Liver (tissue), 9 donors: ENCODE measurements around the gene CDH13. TPM values are rescaled to one million over a fixed set of nuclear protein-coding genes. Genes with fewer than 3 reads are reported as not detected.

Experiments
- DNase-seq: peaks from one replicate; pipeline ENCODE4 v3.0.0-alpha.2; 2017; ENCODE audit warnings: low spot score
- H3K27ac ChIP-seq, 2 donors: one replicate each; pipeline ENCODE4 v1.7.0; 2013; ENCODE audit warnings: inconsistent platforms in 2 of 2, low read length in 2 of 2, control low read depth in 1 of 2, low read depth in 1 of 2, mild to moderate bottlenecking in 1 of 2
- H3K27me3 ChIP-seq, 4 donors: one replicate each; pipeline versions ENCODE4 v1.6.1 to v1.7.0; 2013; ENCODE audit warnings: low read length in 3 of 4, inconsistent platforms in 1 of 4, mild to moderate bottlenecking in 1 of 4, moderate library complexity in 1 of 4; ENCODE audit not compliant: control insufficient read depth in 4 of 4, insufficient read depth in 4 of 4
- H3K36me3 ChIP-seq, 4 donors: one replicate each; pipeline versions ENCODE4 v1.6.1 to v1.7.0; 2013; ENCODE audit warnings: low read length in 3 of 4, mild to moderate bottlenecking in 3 of 4, low read depth in 1 of 4, moderate library complexity in 1 of 4; ENCODE audit not compliant: control insufficient read depth in 4 of 4, insufficient read depth in 3 of 4
- H3K4me1 ChIP-seq, 4 donors: one replicate each; pipeline versions ENCODE4 v1.6.1 to v1.7.0; 2013; ENCODE audit warnings: low read length in 3 of 4, mild to moderate bottlenecking in 3 of 4, moderate library complexity in 1 of 4; ENCODE audit not compliant: control insufficient read depth in 4 of 4, insufficient read depth in 4 of 4
- H3K4me3 ChIP-seq, 3 donors: one replicate each; pipeline versions ENCODE4 v1.6.1 to v1.7.0; 2013; ENCODE audit warnings: low read length in 3 of 3, control low read depth in 1 of 3, low read depth in 1 of 3, mild to moderate bottlenecking in 1 of 3
- H3K9ac ChIP-seq, 2 donors: one replicate each; pipeline ENCODE4 v1.7.0; 2013; ENCODE audit warnings: low read length in 2 of 2, mild to moderate bottlenecking in 2 of 2, moderate library complexity in 2 of 2, control low read depth in 1 of 2, low read depth in 1 of 2
- H3K9me3 ChIP-seq, 4 donors: one replicate each; pipeline versions ENCODE4 v1.6.1 to v1.7.0; 2013; ENCODE audit warnings: low read length in 3 of 4; ENCODE audit not compliant: control insufficient read depth in 4 of 4
- ATF3 ChIP-seq: IDR thresholded peaks from 2 replicates; pipeline ENCODE4 v1.6.1; 2016; ENCODE audit warnings: antibody characterized with exemption
- CTCF ChIP-seq: fragments of 150-350 bp; IDR thresholded peaks from 2 replicates; pipeline ENCODE4 v1.5.1; 2017; ENCODE audit warnings: improper control_type of control experiment, low read depth, low read length; ENCODE audit not compliant: missing input control
- EGR1 ChIP-seq, 2 donors: IDR thresholded peaks; 2 replicates each; pipeline ENCODE4 v1.6.1; 2016 to 2018; ENCODE audit warnings: antibody characterized with exemption in 2 of 2, low read depth in 2 of 2
- FOXA1 ChIP-seq: IDR thresholded peaks from 2 replicates; pipeline ENCODE4 v1.6.1; 2016; ENCODE audit warnings: antibody characterized with exemption
- GABPA ChIP-seq, 2 donors: IDR thresholded peaks in 1 of 2; conservative IDR thresholded peaks in 1 of 2; 2 replicates each; pipeline ENCODE4 v1.6.1; 2016; ENCODE audit warnings: antibody characterized with exemption in 2 of 2, mild to moderate bottlenecking in 1 of 2, moderate library complexity in 1 of 2
- HNF4G ChIP-seq: IDR thresholded peaks from 2 replicates; pipeline ENCODE4 v1.6.1; 2016; ENCODE audit warnings: antibody characterized with exemption
- JUND ChIP-seq, 2 donors: IDR thresholded peaks; 2 replicates each; pipeline ENCODE4 v1.6.1; 2016; ENCODE audit warnings: antibody characterized with exemption in 2 of 2
- MAX ChIP-seq: IDR thresholded peaks from 2 replicates; pipeline ENCODE4 v1.6.1; 2016; ENCODE audit warnings: antibody characterized with exemption
- REST ChIP-seq: IDR thresholded peaks from 2 replicates; pipeline ENCODE4 v1.6.1; 2016; ENCODE audit warnings: antibody characterized with exemption, mild to moderate bottlenecking
- TAF1 ChIP-seq: conservative IDR thresholded peaks from 2 replicates; pipeline ENCODE4 v1.6.1; 2016; ENCODE audit warnings: antibody characterized with exemption, mild to moderate bottlenecking
- YY1 ChIP-seq: IDR thresholded peaks from 2 replicates; pipeline ENCODE4 v1.6.1; 2016; ENCODE audit warnings: antibody characterized with exemption, mild to moderate bottlenecking
- ZBTB33 ChIP-seq: IDR thresholded peaks from 2 replicates; pipeline ENCODE4 v1.6.1; 2016; ENCODE audit warnings: antibody characterized with exemption
- WGBS: extraction: QIAGEN DNeasy Blood & Tissue Kit; methylation state at CpG from one replicate; pipeline ENCODE4 v1.1.7; 2013; 5-methylcytosine and 5-hydroxymethylcytosine counted together
- polyA plus RNA-seq, 2 donors: library from polyadenylated mRNA; stranded (reverse) in 1 of 2; unstranded in 1 of 2; fragments of 200-250 nt in 1 of 2; fragments of >200 nt in 1 of 2; fragmentation: Nextera tagmentation in 1 of 2; extraction: Ambion mirVana in 1 of 2; gene quantifications; one replicate each; pipeline versions ENCODE4 v1.2.1 to v1.2.3, GENCODE V29; 2013 to 2015
- total RNA-seq, 2 donors: library from RNA; depleted of rRNA; stranded (reverse); fragments of >200 nt; gene quantifications; one replicate each; pipeline ENCODE4 v1.2.3, GENCODE V29; 2014
- donor health status: healthy.
- donor health status: healthy.
- donor health status: healthy.
- donor health status: healthy.
- donor health status: healthy.

CDH13 gene
- total and polyA plus RNA-seq, 4 donors, result 0.21 to 1.5 (median 0.58) TPM

- TF ChIP-seq CTCF (no peak), JUND (IDR thresholded peaks at IDR 0.05) (no peak), YY1 (no peak)
Measured at GRCh38 chr16:83723901-83724300, 1097.1 kb downstream of the CDH13 start (continued).

- Histone ChIP-seq H3K27ac (no peak overlapping the region), H3K36me3 (no peaks in the 10 kb centered on the region), H3K4me1 (no peaks in the 10 kb centered on the region), H3K4me3 (no peak overlapping the region), H3K9ac (no peak overlapping the region), H3K27me3 (no peaks in the 10 kb centered on the region), H3K9me3 (peaks cover 0 to 4% (median 2%) of the 10 kb centered on the region in 4 donors)
- DNase-seq, result no peak
- 76% methylated on average over 2 of the region's 2 CpGs for WGBS
- TF ChIP-seq ZBTB33 (no peak), EGR1 (IDR thresholded peaks at IDR 0.05; ENCODE audit: low read depth in 2 of 2) (no peak), CTCF (no peak), HNF4G (no peak), MAX (no peak)
Measured at GRCh38 chr16:83724585-83724984, 1097.8 kb downstream of the CDH13 start.

- H3K9me3 ChIP-seq, result peaks cover 0 to 4% (median 2%) of the 10 kb centered on the region in 4 donors
- no peak overlapping the region for H3K9ac ChIP-seq
- H3K27me3 ChIP-seq, result no peaks in the 10 kb centered on the region
- no peak overlapping the region for H3K27ac ChIP-seq
- 83% methylated on average over 9 of the region's 9 CpGs for WGBS
- no peaks in the 10 kb centered on the region for H3K4me1 ChIP-seq
- H3K36me3 ChIP-seq, result no peaks in the 10 kb centered on the region
- TF ChIP-seq ATF3, result no peak
- no peak for TF ChIP-seq TAF1
- TF ChIP-seq FOXA1, result no peak
- TF ChIP-seq REST, result no peak
- no peak for TF ChIP-seq ZBTB33
- TF ChIP-seq GABPA (IDR thresholded peaks at IDR 0.05 in 1 of 2, conservative IDR thresholded peaks at IDR 0.05 in 1 of 2), result no peak
- H3K4me3 ChIP-seq, result no peak overlapping the region
- DNase-seq, result no peak
Measured at GRCh38 chr16:83725313-83725712, 1098.5 kb downstream of the CDH13 start.
